Middle frontal gyrus (tissue), 1 donor: ENCODE results near the gene MAN1C1.
"Not testable (repeated sequence)": the region's sequence is repeated elsewhere in the genome, so short reads cannot be mapped to it uniquely, and the experiment has no call there.

Experiments
- DNase-seq: peaks from one replicate; pipeline ENCODE4 v3.0.0-alpha.2; 2015; ENCODE audit warnings: low spot score; ENCODE audit errors: extremely low spot score

Gene MAN1C1

GRCh38 chr1:25634066-25634465 is 17.5 kb downstream of the MAN1C1 start:
- DNase-seq, result no peak

- DNase-seq, result no peak
Observed at GRCh38 chr1:25634896-25635295, 18.3 kb downstream of the MAN1C1 start.

- not testable (repeated sequence) for DNase-seq
Observed at GRCh38 chr1:25636141-25636540, 19.6 kb downstream of the MAN1C1 start.

GRCh38 chr1:25640646-25641328 is 24.2 kb downstream of the MAN1C1 start:
- DNase-seq, result no peak

- DNase-seq, result no peak
Observed at GRCh38 chr1:25641329-25641725, 24.7 kb downstream of the MAN1C1 start.

- DNase-seq, result no peak
Observed at GRCh38 chr1:25641931-25642573, 25.5 kb downstream of the MAN1C1 start.

GRCh38 chr1:25642574-25643108 is 26.1 kb downstream of the MAN1C1 start:
- DNase-seq, result no peak

- DNase-seq, result no peak
Observed at GRCh38 chr1:25643929-25644328, 27.3 kb downstream of the MAN1C1 start.

GRCh38 chr1:25644962-25645361 is 28.4 kb downstream of the MAN1C1 start:
- DNase-seq, result no peak

- no peak for DNase-seq
Observed at GRCh38 chr1:25645637-25646400, 29.2 kb downstream of the MAN1C1 start.

GRCh38 chr1:25647106-25647505 is 30.5 kb downstream of the MAN1C1 start:
- no peak for DNase-seq

GRCh38 chr1:25647863-25648262 is 31.3 kb downstream of the MAN1C1 start:
- DNase-seq, result no peak

GRCh38 chr1:25648681-25649440 is 32.3 kb downstream of the MAN1C1 start:
- DNase-seq, result no peak

GRCh38 chr1:25649505-25650288 is 33.1 kb downstream of the MAN1C1 start:
- no peak for DNase-seq

- no peak for DNase-seq
Observed at GRCh38 chr1:25650289-25650576, 33.6 kb downstream of the MAN1C1 start.

GRCh38 chr1:25651036-25651640 is 34.5 kb downstream of the MAN1C1 start:
- no peak for DNase-seq

GRCh38 chr1:25651824-25652741 is 35.5 kb downstream of the MAN1C1 start:
- DNase-seq, result no peak

GRCh38 chr1:25653558-25653957 is 37.0 kb downstream of the MAN1C1 start:
- DNase-seq, result no peak

GRCh38 chr1:25654109-25654660 is 37.6 kb downstream of the MAN1C1 start:
- no peak for DNase-seq
